Activated CD8-positive, alpha-beta T cell treated with anti-CD3 and anti-CD28 coated beads, Interleukin-2, amount 10 ng/mL, durations not matched to agents 7 days and 5 days (primary cell): ENCODE measurements around the gene RTN4R. TPM values are rescaled to one million over a fixed set of nuclear protein-coding genes. Genes with fewer than 3 reads are reported as not detected.
A peak's percentile ranks its signal among the peaks of the same experiment; 100 is the strongest.

Experiments used
- ATAC-seq: fragments of 150-1000 bp; cut with Tn5 transposase; one replicate; pipeline ENCODE4 v1.10.0; 2021; ENCODE audit warnings: moderate library complexity
- CTCF ChIA-PET: fragments of 350-600 bp; sonication (Branson Sonifier 250); formaldehyde crosslinking; loops from one replicate; lab custom pipeline; 2021; ENCODE audit warnings: antibody characterized with exemption; lab: Charles Lee
- POLR2A ChIA-PET: fragments of 350-600 bp; sonication (Branson Sonifier 250); formaldehyde crosslinking; loops from one replicate; lab custom pipeline; 2021; ENCODE audit warnings: antibody characterized with exemption; lab: Charles Lee
- DNase-seq: peaks from one replicate; pipeline ENCODE4 v3.0.0-alpha.2; 2020
- H3K27ac Mint-ChIP-seq: one replicate; pipeline ENCODE4 v1.8.0; 2021; ENCODE audit warnings: mild to moderate bottlenecking, mixed read lengths
- H3K27me3 Mint-ChIP-seq: one replicate; pipeline ENCODE4 v1.8.0; 2021; ENCODE audit warnings: low read depth, mixed read lengths
- H3K36me3 Mint-ChIP-seq: one replicate; pipeline ENCODE4 v1.8.0; 2021; ENCODE audit warnings: low read depth, mixed read lengths
- H3K4me1 Mint-ChIP-seq: one replicate; pipeline ENCODE4 v1.8.0; 2021; ENCODE audit warnings: low read depth, mixed read lengths
- H3K4me3 Mint-ChIP-seq: one replicate; pipeline ENCODE4 v1.8.0; 2021; ENCODE audit warnings: mild to moderate bottlenecking, mixed read lengths
- H3K9me3 Mint-ChIP-seq: one replicate; pipeline ENCODE4 v1.8.0; 2022; ENCODE audit warnings: mixed read lengths; ENCODE audit not compliant: insufficient read depth
- total RNA-seq, 2 experiments: library from RNA; stranded (reverse); gene quantifications; one replicate each; pipeline ENCODE4 v1.2.3, GENCODE V29; 2021

Gene RTN4R
- total RNA-seq, 2 experiments from 2014 or later, result 3.7 to 3.8 TPM

- ATAC-seq (peak; percentile 17), DNase-seq (peak; percentile 38)
- Mint-ChIP-seq H3K27me3 (no peaks in the 10 kb centered on the region), H3K36me3 (no peaks in the 10 kb centered on the region), H3K27ac (peak overlapping the region; percentile 90), H3K4me1 (peaks cover 41% of the 10 kb centered on the region), H3K9me3 (no peaks in the 10 kb centered on the region), H3K4me3 (peak overlapping the region; percentile 62)
- ChIA-PET CTCF (interaction anchor here (0.6 to 4.1 kb wide), 10 partner anchors 19 to 82 kb away, joined by 3 to 25 read pairs (median 4); no protein-coding TSS in a partner anchor), POLR2A (interaction anchor here (0.8 to 1.2 kb wide), 2 partner anchors 32 to 37 kb away, joined by 3 to 4 read pairs; no protein-coding TSS in a partner anchor)
Measured at GRCh38 chr22:20238901-20239675, 29.0 kb downstream of the RTN4R start.

GRCh38 chr22:20238536-20238900 lies 29.6 kb downstream of the RTN4R start:
- Mint-ChIP-seq H3K4me1 (peaks cover 36% of the 10 kb centered on the region), H3K36me3 (no peaks in the 10 kb centered on the region), H3K4me3 (peak overlapping the region; percentile 62), H3K27ac (peak overlapping the region; percentile 90), H3K9me3 (no peaks in the 10 kb centered on the region), H3K27me3 (no peaks in the 10 kb centered on the region)
- ChIA-PET CTCF (interaction anchor here (0.6 to 4.1 kb wide), 12 partner anchors 20 to 109 kb away, joined by 3 to 25 read pairs (median 4); no protein-coding TSS in a partner anchor), POLR2A (interaction anchor here (0.8 to 1.2 kb wide), 2 partner anchors 31 to 36 kb away, joined by 3 to 4 read pairs; no protein-coding TSS in a partner anchor)
- peak; percentile 80 for DNase-seq
- ATAC-seq, result peak; percentile 81

- Mint-ChIP-seq H3K4me3 (no peak overlapping the region), H3K27ac (peak overlapping the region; percentile 90)
Measured at GRCh38 chr22:20237480-20238440, 30.4 kb downstream of the RTN4R start.

DNA sequence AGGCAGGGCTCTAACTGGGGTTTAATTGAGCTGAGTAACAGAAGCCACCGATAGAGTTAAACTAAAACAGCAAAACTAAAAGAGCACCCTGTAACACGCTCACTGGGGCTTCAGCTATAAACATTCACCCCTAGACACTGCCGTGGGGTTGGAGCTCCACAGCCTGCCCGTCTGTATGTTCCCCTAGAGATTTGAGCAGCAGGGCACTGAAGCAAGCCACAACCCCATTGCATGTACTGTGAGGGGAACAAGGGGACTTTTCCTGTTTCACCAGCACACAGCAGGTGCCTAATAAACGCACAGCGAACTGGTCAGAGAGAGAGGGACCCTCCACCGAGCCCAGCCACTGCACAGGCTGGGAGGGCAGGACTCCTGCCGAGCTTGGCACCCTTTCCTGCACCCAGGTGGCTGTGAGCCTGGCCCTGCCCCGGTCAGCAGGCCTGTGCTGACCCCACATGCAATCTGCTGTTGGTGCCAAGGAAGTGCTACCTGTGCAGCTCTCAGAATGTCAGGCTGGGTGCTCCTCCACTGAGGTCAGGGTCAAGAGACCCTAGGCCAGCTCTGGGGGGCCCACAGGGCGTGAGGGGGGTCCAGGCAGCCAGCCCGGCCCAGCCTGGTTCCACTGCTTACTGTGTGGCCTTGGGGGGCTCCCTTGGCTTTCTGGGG lies 31.9 kb downstream of the RTN4R start:
- peaks cover 18% of the 10 kb centered on the region for H3K4me1 Mint-ChIP-seq
- no peak for ATAC-seq
- H3K27ac Mint-ChIP-seq, result no peak overlapping the region
- H3K9me3 Mint-ChIP-seq, result no peaks in the 10 kb centered on the region
- ChIA-PET CTCF (interaction anchor here (4.1 kb wide), 1 partner anchor 79 kb away, joined by 25 read pairs; no protein-coding TSS in a partner anchor), POLR2A (no interaction called here)
- no peak for DNase-seq
- H3K27me3 Mint-ChIP-seq, result no peaks in the 10 kb centered on the region
- H3K4me3 Mint-ChIP-seq, result no peak overlapping the region
- no peaks in the 10 kb centered on the region for H3K36me3 Mint-ChIP-seq

More at GRCh38 chr22:20237480-20238440, 30.4 kb downstream of the RTN4R start:
- ChIA-PET CTCF (interaction anchor here (0.9 to 4.1 kb wide), 9 partner anchors 12 to 108 kb away, joined by 3 to 25 read pairs (median 4); no protein-coding TSS in a partner anchor), POLR2A (interaction anchor here (0.8 kb wide), 1 partner anchor 35 kb away, joined by 3 read pairs; no protein-coding TSS in a partner anchor)
- Mint-ChIP-seq H3K27me3 (no peaks in the 10 kb centered on the region), H3K4me1 (peaks cover 28% of the 10 kb centered on the region), H3K9me3 (no peaks in the 10 kb centered on the region), H3K36me3 (no peaks in the 10 kb centered on the region)
- DNase-seq (peak; percentile 67), ATAC-seq (peak; percentile 51)

DNA sequence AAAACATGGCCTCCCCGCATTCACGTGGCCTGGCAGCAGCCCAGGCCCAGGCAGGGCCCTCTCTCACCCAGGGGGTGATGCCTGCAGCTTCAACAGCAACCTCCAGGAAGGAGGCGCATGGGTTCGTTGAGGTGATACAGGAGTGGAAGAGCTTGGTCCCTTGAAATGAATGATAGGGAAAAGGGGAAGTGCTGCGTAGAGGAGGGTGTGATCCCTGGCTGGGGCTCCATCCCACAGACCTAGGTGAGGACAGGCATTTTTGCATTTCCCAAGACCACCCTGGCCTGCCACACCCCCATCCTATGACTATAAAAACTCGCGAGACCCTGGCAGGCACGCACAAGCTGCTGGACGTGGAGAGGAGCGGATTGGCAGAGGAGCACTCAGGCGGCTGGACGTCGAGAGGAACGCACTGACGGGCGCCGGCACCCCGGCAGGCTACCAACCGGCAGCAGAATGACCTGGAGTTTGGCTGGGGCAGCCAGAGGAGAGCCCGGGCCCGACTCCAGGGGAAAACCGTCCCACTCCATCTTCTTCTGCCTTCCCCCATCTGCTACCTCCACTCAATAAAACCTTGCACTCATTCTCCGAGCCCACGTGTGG lies 32.6 kb downstream of the RTN4R start:
- no peak overlapping the region for H3K4me3 Mint-ChIP-seq
- CTCF ChIA-PET, result no interaction called here
- H3K27ac Mint-ChIP-seq, result no peak overlapping the region
- H3K36me3 Mint-ChIP-seq, result no peaks in the 10 kb centered on the region
- peaks cover 17% of the 10 kb centered on the region for H3K4me1 Mint-ChIP-seq
- DNase-seq (no peak), ATAC-seq (no peak)
- H3K9me3 Mint-ChIP-seq, result no peaks in the 10 kb centered on the region
- no peaks in the 10 kb centered on the region for H3K27me3 Mint-ChIP-seq
- POLR2A ChIA-PET, result no interaction called here

DNA sequence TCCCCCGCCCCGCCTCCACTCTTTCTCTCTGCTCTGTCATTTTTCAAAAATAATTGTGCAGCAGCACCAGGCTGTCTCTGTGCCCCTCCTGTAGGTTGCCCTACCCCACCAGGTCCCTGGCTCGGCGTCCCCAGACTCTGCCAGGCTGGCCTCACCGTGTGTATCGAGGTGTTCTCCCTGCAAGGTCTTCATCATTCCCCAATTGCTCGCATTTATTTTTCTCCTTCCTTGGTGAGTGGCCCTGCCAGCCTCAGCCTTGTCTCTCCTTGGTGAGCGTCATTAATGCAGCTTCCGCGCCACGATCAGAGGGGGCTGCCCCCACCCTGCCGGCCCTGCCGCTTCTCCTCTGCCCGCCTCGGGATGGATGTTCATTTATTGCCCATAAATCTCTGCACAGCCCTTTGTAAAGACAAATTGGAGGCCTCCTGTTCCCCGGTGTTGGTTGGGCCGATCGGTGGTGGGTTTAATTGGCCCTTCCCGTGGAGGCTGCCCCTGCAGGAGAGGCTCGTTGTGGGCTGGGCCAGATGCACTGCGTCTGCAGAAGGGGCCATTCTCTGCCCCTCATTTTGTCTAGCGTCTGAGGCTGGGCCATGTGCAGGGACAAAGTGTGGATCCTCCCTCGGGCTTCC lies 33.2 kb downstream of the RTN4R start:
- H3K9me3 Mint-ChIP-seq, result no peaks in the 10 kb centered on the region
- no peak overlapping the region for H3K4me3 Mint-ChIP-seq
- ChIA-PET CTCF (no interaction called here), POLR2A (no interaction called here)
- peaks cover 17% of the 10 kb centered on the region for H3K4me1 Mint-ChIP-seq
- H3K27me3 Mint-ChIP-seq, result no peaks in the 10 kb centered on the region
- H3K36me3 Mint-ChIP-seq, result no peaks in the 10 kb centered on the region
- no peak overlapping the region for H3K27ac Mint-ChIP-seq
- ATAC-seq (no peak), DNase-seq (no peak)

- no peak overlapping the region for H3K4me3 Mint-ChIP-seq
- ChIA-PET CTCF (no interaction called here), POLR2A (no interaction called here)
- H3K36me3 Mint-ChIP-seq, result no peaks in the 10 kb centered on the region
- no peak for ATAC-seq
- no peaks in the 10 kb centered on the region for H3K9me3 Mint-ChIP-seq
- H3K27me3 Mint-ChIP-seq, result no peaks in the 10 kb centered on the region
- peaks cover 11% of the 10 kb centered on the region for H3K4me1 Mint-ChIP-seq
- DNase-seq, result no peak
- no peak overlapping the region for H3K27ac Mint-ChIP-seq
Measured at GRCh38 chr22:20234314-20234682, 33.8 kb downstream of the RTN4R start.

DNA sequence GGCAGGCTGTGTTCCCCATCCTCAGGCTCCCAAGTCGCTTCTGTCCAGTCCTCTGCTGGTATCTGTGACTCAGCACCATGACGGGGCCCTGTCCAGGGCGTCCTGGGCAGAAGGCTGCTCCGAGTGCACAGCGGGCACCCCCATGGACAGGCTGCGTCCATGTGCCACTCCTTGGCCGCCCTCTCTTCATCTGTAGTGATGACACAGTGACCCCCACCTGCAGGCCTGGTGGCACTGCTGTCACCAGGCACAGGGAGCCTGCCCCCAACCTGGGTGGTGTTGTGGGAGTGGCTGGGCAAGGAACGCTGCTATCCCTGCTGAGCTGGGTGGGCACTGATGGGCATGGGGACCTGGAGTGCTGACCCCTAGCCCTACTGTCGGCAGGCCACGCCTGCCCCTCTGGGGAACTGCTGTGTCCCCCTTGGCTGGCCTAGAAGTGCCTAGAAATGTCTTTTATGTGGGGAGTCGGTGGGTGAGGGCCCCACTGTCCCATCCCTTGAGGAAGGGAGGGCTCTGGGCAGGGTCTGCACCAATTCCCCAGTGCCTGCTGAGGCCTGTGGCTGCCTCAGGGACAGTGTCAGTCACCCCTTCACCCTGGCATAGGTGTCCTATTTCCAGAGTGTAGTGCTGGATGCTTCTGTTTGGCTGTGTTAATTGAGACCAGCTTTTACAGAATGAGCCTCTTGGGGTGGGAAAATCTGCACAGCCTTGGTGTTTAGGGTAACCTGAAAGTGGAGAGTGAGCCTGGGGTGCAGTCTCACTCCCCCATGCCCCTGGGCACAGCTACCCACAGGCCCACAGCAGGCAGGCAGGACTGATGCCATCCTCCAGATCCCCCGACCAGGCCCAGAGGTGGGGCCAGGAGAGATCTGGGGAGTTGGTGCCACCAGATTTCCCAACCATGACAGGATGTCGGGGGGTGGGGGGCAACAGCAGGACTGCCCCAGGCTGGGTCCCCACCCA lies 34.5 kb downstream of the RTN4R start:
- Mint-ChIP-seq H3K4me3 (no peak overlapping the region), H3K4me1 (peaks cover 8% of the 10 kb centered on the region), H3K9me3 (no peaks in the 10 kb centered on the region), H3K27ac (no peak overlapping the region), H3K27me3 (no peaks in the 10 kb centered on the region), H3K36me3 (no peaks in the 10 kb centered on the region)
- ATAC-seq, result no peak
- CTCF ChIA-PET, result no interaction called here
- POLR2A ChIA-PET, result no interaction called here
- DNase-seq, result no peak

- DNase-seq (no peak), ATAC-seq (no peak)
- no peaks in the 10 kb centered on the region for H3K36me3 Mint-ChIP-seq
- H3K27me3 Mint-ChIP-seq, result no peaks in the 10 kb centered on the region
- H3K9me3 Mint-ChIP-seq, result no peaks in the 10 kb centered on the region
- CTCF ChIA-PET, result no interaction called here
- POLR2A ChIA-PET, result no interaction called here
- H3K4me3 Mint-ChIP-seq, result no peak overlapping the region
- no peak overlapping the region for H3K27ac Mint-ChIP-seq
- peaks cover 4% of the 10 kb centered on the region for H3K4me1 Mint-ChIP-seq
Measured at GRCh38 chr22:20232781-20233180, 35.3 kb downstream of the RTN4R start.

GRCh38 chr22:20232237-20232598 lies 35.9 kb downstream of the RTN4R start:
- DNase-seq (no peak), ATAC-seq (no peak)
- CTCF ChIA-PET, result no interaction called here
- Mint-ChIP-seq H3K9me3 (no peaks in the 10 kb centered on the region), H3K36me3 (no peaks in the 10 kb centered on the region), H3K4me3 (no peak overlapping the region), H3K4me1 (peaks cover 4% of the 10 kb centered on the region), H3K27ac (no peak overlapping the region), H3K27me3 (no peaks in the 10 kb centered on the region)
- POLR2A ChIA-PET, result no interaction called here
